HEK293T (cell line): ENCODE results near the gene BICC1.

Experiments
- BHLHE40 ChIP-seq: fragments of 450-650 bp; IDR thresholded peaks from 2 replicates; pipeline ENCODE4 v1.6.1; 2016; ENCODE audit warnings: mild to moderate bottlenecking, moderate library complexity, borderline replicate concordance
- FOXM1 ChIP-seq: fragments of 450-650 bp; IDR thresholded peaks from 2 replicates; pipeline ENCODE4 v1.6.1; 2017; ENCODE audit warnings: mild to moderate bottlenecking, borderline replicate concordance
- L3MBTL2 ChIP-seq: fragments of 450-650 bp; conservative IDR thresholded peaks from 2 replicates; pipeline ENCODE4 v1.6.1; 2016; ENCODE audit warnings: mild to moderate bottlenecking
- SUZ12 ChIP-seq: fragments of 450-650 bp; IDR thresholded peaks from 2 replicates; pipeline ENCODE4 v1.6.1; 2016; ENCODE audit warnings: mild to moderate bottlenecking

GRCh38 chr10:58844680-58845079 is 332.0 kb downstream of the BICC1 start:
- TF ChIP-seq L3MBTL2: no peak
- no peak for TF ChIP-seq SUZ12
- TF ChIP-seq FOXM1: no peak
- no peak for TF ChIP-seq BHLHE40
